Fibroblast of skin of right quadriceps (primary cell): ENCODE data around the gene MKX.
A peak's percentile ranks its signal among the peaks of the same experiment; 100 is the strongest.

Source experiments
- DNase-seq: peaks from one replicate; pipeline ENCODE4 v3.0.0-alpha.2; 2013

MKX gene

GRCh38 chr10:27745732-27746396 lies at the start of gene MKX:
Gene MKX (minus strand): TSS chr10:27745819. CDS start chr10:27743415, 2,404 bp downstream.
- peak; percentile 80 for DNase-seq

GRCh38 chr10:27794157-27794556 lies 48.5 kb upstream of the MKX start:
- peak; percentile 6 for DNase-seq

GRCh38 chr10:27792216-27792615 lies 46.6 kb upstream of the MKX start:
- peak; percentile 3 for DNase-seq

GRCh38 chr10:27784272-27784671 lies 38.7 kb upstream of the MKX start:
- DNase-seq: no peak

DNA sequence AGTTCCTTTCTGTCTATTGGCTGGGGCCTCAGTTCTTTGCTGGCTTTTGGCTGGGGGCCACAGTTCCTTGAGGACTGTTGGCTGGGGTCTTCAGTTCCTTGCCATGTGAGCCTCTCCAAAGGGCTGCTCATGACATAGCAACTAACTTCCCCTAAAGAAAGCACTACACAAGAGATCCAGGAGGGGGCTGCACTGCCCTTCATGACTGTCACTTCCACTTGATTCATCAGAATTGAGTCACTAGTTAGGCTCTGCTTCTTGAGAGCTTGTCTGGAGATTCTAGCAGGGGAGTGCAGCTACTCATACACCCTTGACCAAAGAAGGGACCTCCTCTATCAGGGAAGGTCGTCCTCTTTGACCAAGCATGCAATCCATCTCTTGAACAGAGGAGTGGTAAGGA lies 38.0 kb upstream of the MKX start:
- peak; percentile 74 for DNase-seq

- peak; percentile 53 for DNase-seq
Observed at GRCh38 chr10:27779462-27780015, 33.9 kb upstream of the MKX start.

DNA sequence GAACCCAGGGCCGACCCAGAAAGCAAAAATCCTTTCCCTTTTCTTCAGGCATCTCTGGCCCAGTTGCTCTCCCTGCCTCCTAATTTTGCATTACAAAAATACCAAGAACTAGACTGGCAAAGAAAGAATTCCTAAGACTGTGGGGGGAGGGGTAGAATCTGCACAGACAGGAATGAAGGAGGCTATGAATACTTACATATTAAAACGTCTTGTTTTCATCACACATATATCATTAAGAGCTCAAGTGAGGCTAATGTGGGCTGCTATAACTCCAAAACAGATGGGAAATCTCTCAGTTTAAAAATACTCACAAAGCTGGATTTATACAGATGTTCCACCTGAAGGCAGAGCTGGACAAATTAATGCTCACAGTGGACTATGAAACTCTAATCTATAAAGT lies 29.2 kb upstream of the MKX start:
- peak; percentile 47 for DNase-seq

DNA sequence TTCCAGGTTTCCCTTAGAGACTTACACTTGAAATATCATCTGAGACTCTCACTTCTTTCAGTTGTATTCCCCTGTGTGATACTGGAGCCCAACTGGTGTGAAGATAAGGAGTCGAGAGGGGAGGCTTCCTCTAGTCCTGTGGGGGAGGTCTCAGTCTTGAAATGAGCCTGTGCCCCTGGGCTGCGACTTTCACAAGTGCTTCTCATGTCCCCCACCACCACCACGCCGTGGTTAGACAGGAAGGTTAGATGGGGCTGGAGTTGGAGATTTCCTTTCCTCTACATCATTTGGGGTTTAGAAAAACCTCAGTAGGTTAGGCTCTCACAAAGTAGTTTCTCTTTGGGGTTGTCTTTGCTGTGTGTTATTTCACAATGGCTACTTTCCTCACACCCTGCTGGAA lies 25.6 kb upstream of the MKX start:
- no peak for DNase-seq

DNA sequence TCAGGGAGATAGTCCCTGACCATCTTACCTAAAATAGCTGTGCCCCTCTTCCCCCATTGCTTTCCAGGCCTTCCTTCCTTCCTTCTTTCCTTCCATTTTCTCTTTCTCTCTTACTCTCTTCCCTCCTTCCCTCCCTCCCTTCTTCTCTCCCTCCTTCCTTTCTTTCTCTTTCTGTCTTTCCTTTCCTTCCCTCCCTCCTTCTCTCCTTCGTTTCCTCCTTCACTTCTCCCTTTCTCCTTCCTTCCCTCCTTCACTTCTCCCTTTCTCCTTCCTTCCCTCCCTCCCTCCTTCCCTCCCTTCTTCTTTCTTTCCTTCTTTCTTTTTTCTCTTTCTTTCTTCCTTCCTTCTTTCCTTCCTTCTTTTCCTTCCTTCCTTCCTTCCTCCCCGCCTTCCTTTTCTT lies 24.6 kb upstream of the MKX start:
- no peak for DNase-seq

- no peak for DNase-seq
Observed at GRCh38 chr10:27760867-27761266, 15.2 kb upstream of the MKX start.

DNA sequence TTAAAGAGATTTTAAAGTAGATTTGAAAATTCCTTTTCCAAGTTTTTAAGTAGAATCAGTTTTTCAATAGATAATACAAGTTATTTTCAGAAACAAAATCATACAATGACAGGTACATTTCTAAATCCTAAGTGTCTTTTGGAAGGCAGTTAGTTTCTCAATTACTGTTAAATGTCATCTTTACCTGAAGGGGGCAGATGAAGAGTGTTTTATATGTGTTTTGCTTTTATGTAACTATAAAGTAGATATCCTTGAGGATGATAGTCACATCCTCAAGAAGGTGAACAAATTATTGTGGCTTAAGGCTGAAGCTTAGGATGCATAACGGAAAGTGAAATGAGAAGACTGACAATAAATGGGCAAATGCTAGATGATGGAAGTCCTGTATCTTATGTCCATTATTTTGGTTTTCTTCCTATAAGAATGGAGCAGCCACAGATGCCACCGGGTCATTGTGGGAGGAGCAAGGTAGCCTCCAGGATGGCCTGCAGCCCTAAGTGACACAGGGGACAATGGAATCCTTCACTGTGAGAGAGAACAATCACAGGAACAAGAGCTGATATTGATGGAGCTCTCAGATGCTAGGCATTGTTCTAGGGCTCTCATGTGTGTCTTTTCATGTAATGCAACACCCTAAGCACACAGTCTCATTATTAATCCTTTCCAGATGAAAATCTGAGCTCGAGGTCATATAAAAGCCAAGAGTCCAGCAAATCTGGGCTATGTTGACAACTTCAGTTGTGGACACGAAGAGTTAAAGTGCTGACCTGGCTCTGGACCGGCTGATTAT lies 14.1 kb upstream of the MKX start:
- DNase-seq: no peak

DNA sequence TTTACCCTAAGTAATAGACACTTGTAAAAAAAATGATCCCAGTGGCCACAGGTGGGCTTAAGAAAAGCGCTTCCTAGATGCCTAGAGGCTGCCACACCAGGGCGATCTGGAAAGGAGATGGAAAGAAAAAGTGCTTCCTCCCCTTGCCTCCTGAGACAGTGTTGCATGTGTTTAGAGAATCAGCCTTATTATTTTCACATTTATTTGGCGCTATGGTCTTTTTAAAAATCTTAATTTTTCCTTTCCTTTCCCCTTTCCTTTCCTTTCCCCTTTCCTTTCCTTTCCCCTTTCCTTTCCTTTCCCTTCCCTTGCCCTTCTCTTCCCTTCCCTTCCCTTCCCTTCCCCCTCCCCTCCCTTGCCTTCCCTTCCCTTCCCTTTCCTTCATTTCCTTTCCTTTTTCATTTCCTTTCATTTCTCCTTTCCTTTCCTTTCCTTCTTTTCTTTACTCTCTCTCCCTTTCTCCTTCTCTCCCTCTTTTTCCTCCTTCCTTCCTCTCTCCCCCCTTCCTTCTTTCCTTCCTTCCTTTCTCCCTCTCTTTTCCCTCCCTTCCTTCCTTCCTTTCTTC lies 7.1 kb upstream of the MKX start:
- no peak for DNase-seq

DNA sequence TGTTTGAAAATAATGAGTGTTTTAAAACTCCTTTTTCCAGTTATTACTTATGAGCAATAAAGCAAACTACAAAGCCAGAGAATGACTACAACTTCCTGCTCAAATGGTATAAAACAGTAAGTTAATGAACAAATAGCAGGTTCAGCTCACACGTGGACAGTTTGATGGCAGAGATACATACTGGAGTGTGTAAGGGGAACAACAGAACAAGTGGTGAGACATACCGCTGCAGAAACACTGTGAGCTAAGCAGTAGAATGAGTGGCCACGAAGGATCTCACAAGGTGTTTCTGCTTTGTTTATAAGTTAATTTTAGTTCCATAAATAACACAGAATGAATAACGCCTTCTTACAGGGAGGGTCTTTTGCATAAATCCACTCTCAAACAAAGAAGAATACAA lies 3.0 kb upstream of the MKX start:
- no peak for DNase-seq

- DNase-seq: no peak
Observed at GRCh38 chr10:27747096-27747451, 1.5 kb upstream of the MKX start.

DNA sequence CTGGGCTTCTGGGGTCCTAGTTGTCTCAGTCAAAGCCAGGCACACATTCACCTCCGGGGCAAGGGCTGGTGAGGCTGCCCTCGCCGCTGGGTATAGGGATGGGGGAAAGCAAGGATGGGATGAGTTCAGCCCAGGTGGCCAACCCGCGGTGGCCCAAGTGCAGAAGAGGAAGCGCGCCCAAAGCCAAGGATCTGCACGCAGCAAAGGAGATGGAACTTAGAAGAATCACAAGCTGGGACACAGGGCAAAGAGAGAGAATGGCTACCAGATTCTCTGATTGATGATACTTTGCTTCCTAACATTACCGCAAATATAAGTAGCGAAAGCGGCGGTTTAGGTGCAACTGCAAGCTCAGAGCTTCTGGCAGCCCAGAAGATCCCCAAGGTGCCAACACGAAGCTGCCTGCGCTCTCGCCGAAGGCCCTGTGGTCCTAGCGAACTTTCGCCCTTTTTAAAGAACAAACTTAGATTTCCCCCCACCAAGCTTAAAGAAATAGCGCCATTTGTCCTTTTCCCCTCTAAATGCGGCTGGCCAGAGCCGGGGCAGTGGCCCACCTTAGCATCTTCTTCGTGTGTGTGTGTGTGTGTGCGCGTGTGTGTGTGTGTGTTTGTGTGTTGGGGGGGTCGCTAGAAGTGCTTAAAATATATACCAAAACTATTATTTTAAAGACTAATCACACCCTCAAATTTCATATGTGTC lies 927 bp upstream of the MKX start:
- no peak for DNase-seq

DNA sequence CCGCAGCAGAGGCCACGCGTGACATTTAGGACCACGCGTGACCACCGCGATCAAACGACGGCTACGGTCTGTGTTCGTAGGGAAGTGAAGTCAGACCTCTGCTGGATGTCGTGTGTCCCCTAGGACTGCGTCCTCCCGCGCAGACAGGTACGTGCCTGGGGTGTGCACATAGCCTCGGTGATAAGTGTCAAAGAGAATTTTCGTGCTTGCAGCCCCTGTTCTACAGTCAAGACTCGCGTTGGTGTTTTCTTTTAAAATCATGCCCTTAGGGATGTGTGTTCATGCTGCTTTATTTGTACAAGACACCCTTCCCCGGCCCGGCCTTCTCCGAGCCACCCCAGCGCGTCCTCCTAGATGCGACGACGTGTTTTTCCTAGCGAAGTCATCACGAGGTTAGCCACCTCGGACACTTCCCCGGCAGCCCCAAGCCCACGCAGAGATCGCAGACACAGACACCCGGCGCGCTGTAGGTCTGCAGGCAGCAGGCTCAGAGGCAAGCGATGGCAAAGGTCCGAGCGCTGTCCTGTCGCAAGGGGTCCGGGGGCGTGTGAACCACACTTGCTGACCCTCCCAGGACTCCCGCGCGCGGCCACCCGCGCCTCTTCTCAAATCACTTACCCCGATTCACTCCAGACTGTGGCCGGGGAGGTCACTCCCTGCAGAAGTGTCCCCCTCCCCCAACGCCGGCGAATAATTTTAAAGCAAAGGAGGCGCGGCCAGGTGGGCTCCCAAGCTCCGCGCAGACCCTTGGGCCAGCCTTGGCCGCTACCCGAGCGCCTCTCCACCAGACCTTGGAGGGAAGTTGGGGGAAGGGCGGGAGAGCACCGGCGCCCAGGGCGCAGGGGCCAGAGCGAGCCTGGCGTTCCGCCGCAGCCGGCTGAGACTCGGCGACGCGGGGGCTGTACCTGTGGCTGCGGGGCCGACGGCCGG lies 552 bp downstream of the MKX start:
- no peak for DNase-seq

DNA sequence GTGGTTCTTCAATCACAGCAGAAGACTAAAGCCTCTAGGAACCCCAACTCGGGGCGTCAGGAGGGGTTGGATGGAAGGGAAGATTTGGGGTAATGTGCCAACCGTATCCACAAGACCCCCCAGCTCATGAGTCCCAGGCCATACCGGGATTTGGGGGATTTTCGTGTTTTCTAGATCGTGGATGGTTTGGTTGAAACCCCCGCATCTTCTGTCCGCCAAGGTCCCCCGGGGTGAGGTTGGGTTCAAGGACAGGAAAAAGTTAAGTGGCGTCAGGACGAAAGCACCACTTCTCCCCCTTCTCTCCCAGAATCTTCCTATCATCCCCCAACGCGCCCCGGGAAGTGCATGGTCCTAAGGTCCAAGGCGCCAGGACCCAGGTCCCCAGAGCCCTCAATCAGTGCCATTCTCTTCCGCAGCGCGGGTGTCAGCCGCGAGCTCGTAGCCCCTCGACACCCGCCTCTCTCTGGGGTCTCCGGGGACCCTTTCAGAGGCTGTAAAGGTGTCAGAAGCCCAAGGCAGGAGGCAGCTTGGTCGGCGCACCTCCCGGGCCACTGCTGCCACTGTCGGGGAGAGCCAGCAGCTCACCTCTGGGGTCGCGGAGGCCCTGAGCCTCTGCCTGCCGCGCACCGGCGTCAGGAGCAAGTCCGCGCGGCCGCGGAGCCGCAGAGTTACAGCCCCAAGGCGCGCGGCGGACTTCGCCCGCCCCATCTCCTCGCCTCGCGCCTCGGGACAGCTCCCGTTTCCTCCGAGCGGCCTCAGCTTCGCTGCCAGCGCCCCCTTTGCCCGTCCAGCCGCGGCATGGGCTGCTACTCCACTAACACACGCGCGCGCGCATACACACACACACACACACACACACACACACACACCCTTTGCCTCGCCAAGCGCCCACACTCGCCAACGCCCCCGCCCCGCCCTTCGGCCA lies 1.5 kb downstream of the MKX start:
- DNase-seq: peak; percentile 61

DNA sequence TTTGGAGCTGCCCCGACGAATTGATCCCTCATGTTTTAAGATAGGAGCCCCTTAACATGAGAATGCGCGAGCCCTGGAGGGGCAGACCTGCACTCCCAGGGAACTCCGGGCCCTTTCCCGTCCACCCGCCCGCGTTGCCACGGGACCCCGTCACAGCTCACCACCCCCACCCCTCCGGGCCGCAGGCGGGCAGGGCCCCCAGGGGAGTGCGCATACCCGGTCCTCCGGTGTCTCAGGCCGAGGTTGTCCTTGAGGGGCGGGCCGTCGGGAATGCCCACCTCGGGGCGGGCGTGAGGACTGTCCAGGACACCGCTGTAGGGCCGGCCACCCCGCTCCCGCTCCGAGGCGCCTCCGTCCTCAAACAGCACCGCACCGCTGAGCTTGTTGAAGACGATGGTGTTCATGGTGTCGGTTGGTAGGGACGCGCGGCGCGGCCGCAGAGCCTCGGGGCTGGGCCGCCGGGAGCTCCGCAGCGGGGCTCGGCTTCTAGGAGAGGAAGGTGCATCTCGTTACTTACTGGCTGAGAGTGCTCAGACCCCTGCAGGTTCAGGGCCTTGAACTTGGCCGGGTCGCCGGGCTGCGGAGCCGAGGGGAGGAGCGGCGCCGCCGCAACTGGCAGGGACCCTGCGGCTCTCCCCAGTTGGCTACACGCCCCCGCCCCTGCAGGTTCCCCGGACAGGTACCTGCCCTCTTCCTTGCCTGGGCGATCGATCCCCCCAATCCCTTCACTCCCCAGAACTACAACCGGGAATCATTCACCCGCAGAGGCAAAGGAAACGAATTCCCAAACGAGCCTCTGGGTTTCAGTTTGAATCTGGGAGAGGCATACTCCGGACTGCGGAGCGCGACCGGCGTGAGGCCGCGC lies 2.4 kb downstream of the MKX start:
- DNase-seq: peak; percentile 35

DNA sequence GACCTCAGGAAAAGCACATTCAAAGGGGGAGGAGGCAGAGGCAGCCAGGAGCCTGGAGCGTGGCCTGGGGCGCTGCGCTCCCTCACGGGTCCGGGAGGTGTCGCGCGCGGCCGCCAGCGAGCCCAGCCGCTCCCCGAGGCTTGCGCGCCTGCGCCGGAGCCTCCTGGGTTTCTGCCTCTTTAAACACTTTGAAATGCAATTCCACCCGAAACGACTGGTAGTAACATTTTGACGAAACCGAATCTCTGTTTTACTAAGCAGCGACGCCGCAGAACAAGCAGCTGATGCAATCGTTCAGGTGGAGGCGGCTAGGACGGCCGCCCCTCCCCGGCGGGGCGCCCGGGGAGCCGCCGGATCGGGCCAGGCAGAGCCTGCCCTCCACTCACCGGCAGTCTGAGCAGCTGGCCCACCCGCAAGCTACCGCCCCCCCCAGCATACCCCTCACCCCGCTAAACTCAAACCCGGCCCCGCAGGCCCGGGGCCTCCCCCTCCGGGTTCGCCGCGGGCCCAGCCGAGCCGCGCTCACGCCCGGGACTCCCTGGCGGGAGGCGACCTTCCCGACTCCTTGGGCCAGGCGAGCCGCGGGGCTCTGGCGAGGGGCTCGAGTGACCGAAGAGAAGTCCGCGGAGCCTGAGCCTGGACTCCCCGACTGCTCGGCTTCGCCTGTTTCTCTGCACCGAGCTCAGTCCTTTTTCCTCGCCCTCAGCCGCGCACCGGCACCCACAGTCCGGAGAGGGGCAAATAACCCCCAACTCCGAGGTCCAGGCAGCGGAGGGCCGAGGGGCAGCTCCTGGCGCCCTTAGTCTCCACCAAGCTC lies 3.2 kb downstream of the MKX start:
- peak; percentile 95 for DNase-seq
